22Rv1 (cell line): Measurements from ENCODE around the gene RPTOR.

Experiments used
- CTCF ChIP-seq: fragments of 450-650 bp; IDR thresholded peaks from 2 replicates; pipeline ENCODE4 v1.5.1; 2017; ENCODE audit warnings: mild to moderate bottlenecking
- ZFX ChIP-seq: fragments of 450-650 bp; IDR thresholded peaks from 2 replicates; pipeline ENCODE4 v1.6.1; 2017; ENCODE audit warnings: antibody characterized with exemption, borderline replicate concordance

GRCh38 chr17:80751070-80751945, 206.7 kb downstream of the RPTOR start:
- TF ChIP-seq CTCF (no peak), ZFX (no peak)
